BLaER1 (cell line): ENCODE results near the gene MAP3K8.

Source experiments
- H3K27ac ChIP-seq: shearing (Covaris generic); formaldehyde crosslinking; 2 replicates; pipeline ENCODE4 v1.8.1; 2022
- H3K27me3 ChIP-seq: shearing (Covaris generic); formaldehyde crosslinking; 2 replicates; pipeline ENCODE4 v1.8.1; 2022
- H3K36me3 ChIP-seq: shearing (Covaris generic); formaldehyde crosslinking; 2 replicates; pipeline ENCODE4 v1.8.1; 2022
- H3K4me1 ChIP-seq: shearing (Covaris generic); formaldehyde crosslinking; 2 replicates; pipeline ENCODE4 v1.8.1; 2022
- H3K4me2 ChIP-seq: shearing (Covaris generic); formaldehyde crosslinking; 2 replicates; pipeline ENCODE4 v1.8.1; 2022
- H3K4me3 ChIP-seq: shearing (Covaris generic); formaldehyde crosslinking; 2 replicates; pipeline ENCODE4 v1.8.1; 2022
- H3K9ac ChIP-seq: shearing (Covaris generic); formaldehyde crosslinking; 2 replicates; pipeline ENCODE4 v1.8.1; 2022
- H3K9me3 ChIP-seq: shearing (Covaris generic); formaldehyde crosslinking; 2 replicates; pipeline ENCODE4 v1.8.1; 2022
- H4K20me1 ChIP-seq: shearing (Covaris generic); formaldehyde crosslinking; 2 replicates; pipeline ENCODE4 v1.8.1; 2022
- Cebpa-rat ChIP-seq: shearing (Covaris generic); IDR thresholded peaks from 2 replicates; pipeline ENCODE4 v1.8.1; 2022

The MAP3K8 gene

DNA sequence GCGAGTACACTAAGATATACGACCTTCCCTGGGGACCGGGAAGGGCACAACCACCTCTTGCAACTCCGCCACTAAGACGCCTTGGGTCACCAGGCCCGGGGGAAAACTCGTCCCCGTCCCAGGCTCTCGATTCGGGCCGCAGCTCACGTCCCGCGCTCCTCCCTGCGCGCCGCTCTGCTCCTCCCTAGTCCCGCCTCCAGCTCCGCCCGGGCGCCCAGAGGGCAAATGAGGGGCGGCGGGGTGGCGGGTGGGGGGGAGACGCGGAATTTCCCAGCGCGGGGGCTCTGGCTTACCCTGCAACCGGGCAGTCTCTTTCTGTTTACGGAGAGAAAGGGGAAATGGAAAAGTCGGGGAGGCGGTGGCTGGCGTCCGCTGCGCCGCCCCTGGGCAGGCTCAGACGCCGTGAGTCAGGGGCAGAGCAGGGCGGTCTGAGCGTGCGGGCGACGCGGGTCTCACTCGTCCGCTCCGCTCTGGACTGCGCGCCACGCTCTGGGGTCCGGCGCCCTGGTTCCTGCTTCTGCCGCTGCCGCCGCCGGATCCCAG lies at the start of gene MAP3K8:
TSS of gene MAP3K8 (plus strand) at position 455 of the 543 bp plus-strand sequence. CDS start 4,755 bp downstream, outside the sequence.
- Histone ChIP-seq H3K4me1 (peaks cover 76% of the 10 kb centered on the region), H3K27me3 (no peaks in the 10 kb centered on the region), H4K20me1 (peaks cover 36% of the 10 kb centered on the region), H3K36me3 (peaks cover 5% of the 10 kb centered on the region), H3K27ac (peak within 1 kb of the TSS; percentile 92), H3K9ac (peak within 1 kb of the TSS; percentile 87), H3K4me3 (peak within 1 kb of the TSS; percentile 94), H3K9me3 (no peaks in the 10 kb centered on the region), H3K4me2 (peak within 1 kb of the TSS; percentile 90)
- no peak for TF ChIP-seq Cebpa-rat

DNA sequence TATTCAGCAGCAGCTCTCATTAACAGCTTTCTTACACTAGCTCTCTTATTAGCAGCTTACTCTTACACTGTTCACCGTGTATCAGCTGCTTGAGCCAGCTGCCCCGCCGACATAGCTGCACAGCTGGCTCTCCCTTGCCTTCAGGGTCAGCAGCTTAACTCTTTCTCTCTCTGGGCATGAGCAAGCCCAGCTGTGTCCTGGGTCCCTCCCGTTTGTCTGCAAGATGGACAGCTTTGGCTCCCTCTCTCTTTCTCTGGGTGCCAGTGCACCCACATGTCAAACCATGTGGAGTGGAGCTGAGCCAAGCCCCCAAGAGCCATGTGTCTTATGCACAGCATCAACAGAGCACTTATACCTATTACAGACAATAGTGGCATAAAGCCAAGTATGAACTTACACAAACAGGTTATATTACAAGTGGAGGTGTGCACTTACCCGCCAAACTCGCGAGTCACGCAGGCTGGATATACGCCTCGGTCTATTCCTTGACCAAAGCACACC lies 49.2 kb upstream of the MAP3K8 start:
- Histone ChIP-seq H3K9ac (no peak overlapping the region), H3K27ac (no peak overlapping the region), H3K9me3 (no peaks in the 10 kb centered on the region; the same call in 1 of the 2 replicates), H3K36me3 (no peaks in the 10 kb centered on the region), H3K4me2 (peak overlapping the region; percentile 37; the same call in 1 of the 2 replicates), H3K4me1 (peaks cover 45% of the 10 kb centered on the region), H3K27me3 (no peaks in the 10 kb centered on the region), H3K4me3 (no peak overlapping the region), H4K20me1 (no peaks in the 10 kb centered on the region)
- no peak for TF ChIP-seq Cebpa-rat

DNA sequence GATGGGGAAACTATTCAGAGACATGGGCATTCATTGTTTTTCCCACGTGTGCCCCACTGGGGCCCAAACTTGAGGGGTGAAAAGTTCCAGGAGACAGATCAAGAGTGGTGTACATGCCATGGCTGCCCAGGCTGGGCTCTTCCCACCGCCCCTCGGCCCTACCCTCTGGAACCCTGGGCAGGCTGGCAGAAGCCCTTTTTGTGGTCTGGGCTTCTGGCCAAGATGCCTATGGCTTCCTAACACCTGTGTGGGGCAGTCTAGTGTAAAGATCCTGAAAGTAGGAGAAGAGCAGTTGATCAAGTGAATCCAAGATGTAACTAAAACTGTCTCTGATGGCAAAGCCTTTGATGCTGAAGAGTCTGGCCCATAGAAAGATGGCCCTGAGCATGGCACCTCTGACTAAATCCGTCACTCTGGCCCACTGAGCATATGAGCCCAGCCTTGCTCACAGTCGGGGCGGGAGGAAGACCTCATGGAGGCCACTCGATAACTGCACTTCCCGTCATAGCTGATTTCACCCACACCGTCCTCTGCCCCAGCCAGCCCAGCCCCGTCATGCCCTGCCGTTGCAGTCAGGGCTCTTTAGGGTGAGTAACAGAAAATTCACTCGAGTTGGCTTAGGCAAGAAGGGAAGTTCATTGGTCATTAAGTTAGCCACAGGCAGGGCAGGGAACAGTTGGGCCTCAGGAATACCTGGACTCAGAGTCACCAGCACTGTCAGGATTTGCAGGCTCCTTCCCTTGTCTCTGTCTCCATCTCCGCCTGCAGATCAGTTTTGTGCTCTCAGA lies 47.0 kb upstream of the MAP3K8 start:
- Histone ChIP-seq H3K9me3 (no peaks in the 10 kb centered on the region; the same call in 1 of the 2 replicates), H3K27me3 (no peaks in the 10 kb centered on the region), H3K27ac (no peak overlapping the region), H3K4me3 (no peak overlapping the region), H4K20me1 (no peaks in the 10 kb centered on the region), H3K4me1 (peaks cover 52% of the 10 kb centered on the region), H3K9ac (no peak overlapping the region), H3K36me3 (no peaks in the 10 kb centered on the region), H3K4me2 (peak overlapping the region; percentile 46)
- no peak for TF ChIP-seq Cebpa-rat

DNA sequence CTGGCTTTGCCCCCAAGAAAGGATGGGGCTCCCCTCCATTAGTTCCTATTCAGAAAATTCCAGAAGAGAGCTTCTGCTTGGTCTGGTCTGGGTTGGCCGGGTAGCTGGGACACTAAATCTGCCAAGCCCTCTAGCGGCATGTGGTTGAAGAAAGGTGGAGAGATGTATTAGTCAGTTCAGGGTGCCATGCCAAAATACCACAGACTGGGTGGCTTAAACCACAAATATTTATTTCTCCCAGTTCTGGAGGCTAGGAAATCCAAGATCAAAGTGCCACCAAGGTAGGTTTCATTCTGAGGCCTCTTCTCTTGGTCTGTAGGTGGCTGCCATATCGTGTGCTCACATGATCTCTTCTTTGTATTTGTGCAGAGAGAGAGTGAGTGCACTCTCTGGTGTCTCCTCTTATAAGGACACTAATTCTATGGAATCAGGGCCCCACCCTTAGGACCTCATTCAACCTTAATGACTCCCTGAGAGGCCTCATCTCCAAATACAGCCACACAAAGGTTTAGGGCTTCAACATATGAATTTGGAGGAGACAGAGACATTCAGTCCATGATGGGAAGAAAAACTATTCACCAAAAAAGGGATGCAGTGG lies 46.2 kb upstream of the MAP3K8 start:
- no peaks in the 10 kb centered on the region for H3K36me3 ChIP-seq
- H3K9me3 ChIP-seq = no peaks in the 10 kb centered on the region; the same call in 1 of the 2 replicates
- H3K27ac ChIP-seq = no peak overlapping the region
- no peak overlapping the region for H3K9ac ChIP-seq
- no peaks in the 10 kb centered on the region for H4K20me1 ChIP-seq
- TF ChIP-seq Cebpa-rat = no peak
- H3K4me1 ChIP-seq = peaks cover 52% of the 10 kb centered on the region
- H3K4me2 ChIP-seq = peak overlapping the region; percentile 46; the same call in 1 of the 2 replicates
- H3K4me3 ChIP-seq = no peak overlapping the region
- H3K27me3 ChIP-seq = no peaks in the 10 kb centered on the region

DNA sequence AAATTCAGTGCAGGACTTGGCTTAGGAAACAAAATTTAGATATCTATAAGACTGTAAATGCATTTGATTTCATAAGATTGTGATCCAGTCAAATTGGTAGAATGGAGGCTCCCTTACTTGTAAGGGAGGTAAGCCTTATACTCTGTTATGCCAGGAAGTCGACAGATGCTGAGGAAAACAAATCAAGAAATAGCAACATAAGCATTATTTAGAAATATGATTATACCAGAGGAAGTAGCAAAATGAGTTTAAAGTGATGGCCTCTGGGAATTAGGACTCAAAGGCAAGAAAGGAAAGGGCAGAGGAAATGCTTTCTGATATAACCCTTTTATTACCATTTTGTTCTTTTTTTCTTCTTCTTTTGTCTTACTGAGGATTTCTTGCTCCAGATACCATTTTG lies 44.4 kb upstream of the MAP3K8 start:
- no peak overlapping the region for H3K9ac ChIP-seq
- H3K36me3 ChIP-seq = no peaks in the 10 kb centered on the region
- H3K4me2 ChIP-seq = peak overlapping the region; percentile 58
- H3K4me3 ChIP-seq = no peak overlapping the region
- H3K4me1 ChIP-seq = peaks cover 40% of the 10 kb centered on the region
- H3K9me3 ChIP-seq = no peaks in the 10 kb centered on the region; the same call in 1 of the 2 replicates
- no peaks in the 10 kb centered on the region for H4K20me1 ChIP-seq
- TF ChIP-seq Cebpa-rat = no peak
- H3K27ac ChIP-seq = no peak overlapping the region
- H3K27me3 ChIP-seq = no peaks in the 10 kb centered on the region

DNA sequence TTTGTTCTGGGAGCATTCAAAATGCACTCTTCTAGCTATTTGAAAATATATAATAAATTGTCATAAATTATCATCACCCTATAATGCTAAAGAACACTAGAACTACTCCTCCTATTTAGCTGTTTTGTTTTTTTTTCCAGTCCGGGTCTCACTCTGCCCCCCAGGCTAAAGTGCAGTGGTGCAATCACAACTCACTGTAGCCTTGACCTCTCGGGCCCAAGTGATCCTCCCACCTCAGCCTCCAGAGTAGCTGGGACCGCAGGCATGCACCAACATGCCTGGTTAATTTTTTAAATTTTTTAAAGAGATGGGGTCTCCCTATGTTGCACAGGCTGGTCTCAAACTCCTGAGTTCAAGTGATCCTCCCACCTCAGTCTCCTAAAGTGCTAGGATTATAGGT lies 43.8 kb upstream of the MAP3K8 start:
- Histone ChIP-seq H3K4me2 (peak overlapping the region; percentile 58; the same call in 1 of the 2 replicates), H3K4me1 (peaks cover 33% of the 10 kb centered on the region), H3K4me3 (no peak overlapping the region), H3K27ac (no peak overlapping the region), H3K9me3 (no peaks in the 10 kb centered on the region; the same call in 1 of the 2 replicates), H4K20me1 (no peaks in the 10 kb centered on the region), H3K27me3 (no peaks in the 10 kb centered on the region), H3K9ac (no peak overlapping the region), H3K36me3 (no peaks in the 10 kb centered on the region)
- TF ChIP-seq Cebpa-rat = no peak

DNA sequence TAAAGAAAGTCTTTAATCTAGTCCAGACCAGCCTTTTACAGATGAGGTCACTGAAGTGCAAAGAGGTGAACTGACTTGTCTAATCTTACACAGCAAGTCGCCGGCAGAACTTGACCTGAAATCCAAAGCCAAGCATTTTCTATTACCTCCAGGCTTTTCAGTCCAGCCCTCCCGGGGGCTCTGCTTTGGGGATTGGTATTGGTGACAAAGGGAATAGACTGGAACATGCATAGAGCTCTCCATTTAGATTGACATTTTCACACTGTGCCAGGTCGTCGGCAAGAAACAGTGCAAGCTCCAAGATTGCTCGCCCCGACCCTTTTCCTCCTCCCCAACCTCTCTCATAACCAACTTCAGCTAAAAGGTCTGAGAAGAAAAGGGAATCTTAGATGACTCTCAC lies 42.7 kb upstream of the MAP3K8 start:
- Histone ChIP-seq H3K27me3 (no peaks in the 10 kb centered on the region), H3K4me2 (no peak overlapping the region), H3K4me1 (peaks cover 33% of the 10 kb centered on the region), H3K4me3 (no peak overlapping the region), H3K9ac (no peak overlapping the region), H3K27ac (no peak overlapping the region), H3K9me3 (no peaks in the 10 kb centered on the region; the same call in 1 of the 2 replicates), H4K20me1 (no peaks in the 10 kb centered on the region), H3K36me3 (no peaks in the 10 kb centered on the region)
- no peak for TF ChIP-seq Cebpa-rat

DNA sequence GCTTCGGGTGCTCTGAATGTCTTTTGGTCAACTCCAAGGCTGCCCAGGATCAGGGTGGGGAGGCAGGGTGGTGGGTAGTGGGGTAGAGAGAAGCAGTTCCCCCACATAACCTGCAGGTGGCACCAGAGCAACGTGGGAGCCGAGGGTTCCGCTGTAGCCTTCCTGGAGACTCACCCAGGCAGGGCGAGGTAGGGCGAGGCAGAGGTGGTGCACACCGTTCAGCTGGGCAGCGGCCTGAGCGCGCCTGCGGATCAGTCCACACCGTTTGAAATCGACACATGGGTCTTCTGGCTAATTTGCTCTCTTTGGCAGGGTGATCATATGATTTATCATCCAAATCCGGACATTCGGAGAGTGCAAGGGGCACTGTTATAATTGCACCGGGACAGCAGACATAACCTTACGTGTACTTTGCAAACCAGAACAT lies 41.4 kb upstream of the MAP3K8 start:
- H3K4me3 ChIP-seq = no peak overlapping the region
- no peaks in the 10 kb centered on the region for H4K20me1 ChIP-seq
- H3K27me3 ChIP-seq = no peaks in the 10 kb centered on the region
- no peak overlapping the region for H3K27ac ChIP-seq
- TF ChIP-seq Cebpa-rat = no peak
- no peak overlapping the region for H3K9ac ChIP-seq
- H3K36me3 ChIP-seq = no peaks in the 10 kb centered on the region
- no peaks in the 10 kb centered on the region; the same call in 1 of the 2 replicates for H3K9me3 ChIP-seq
- peak overlapping the region; percentile 48; the same call in 1 of the 2 replicates for H3K4me2 ChIP-seq
- peaks cover 21% of the 10 kb centered on the region for H3K4me1 ChIP-seq

DNA sequence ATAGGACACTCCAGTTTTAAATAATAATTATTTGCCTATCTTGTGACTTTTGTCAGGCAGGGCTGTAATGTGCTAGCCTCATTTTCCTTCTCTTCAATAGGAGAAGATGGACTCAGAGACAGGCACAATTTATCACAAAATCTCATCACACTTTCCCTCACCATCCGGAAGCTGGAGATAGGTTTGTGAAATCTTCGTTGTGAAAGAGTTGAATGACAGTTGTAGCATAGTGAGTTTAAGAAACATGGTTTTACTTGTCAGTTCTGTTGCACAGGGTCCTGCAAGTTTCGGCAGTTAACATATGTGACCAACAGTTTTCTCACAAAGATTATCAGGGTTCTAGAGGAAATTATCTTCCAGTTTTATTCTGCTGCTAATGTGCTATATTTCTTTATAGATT lies 37.7 kb upstream of the MAP3K8 start:
- Histone ChIP-seq H3K4me2 (no peak overlapping the region), H3K4me3 (no peak overlapping the region), H3K4me1 (no peaks in the 10 kb centered on the region; the same call in 1 of the 2 replicates), H3K9me3 (no peaks in the 10 kb centered on the region), H3K9ac (no peak overlapping the region), H4K20me1 (no peaks in the 10 kb centered on the region), H3K27me3 (no peaks in the 10 kb centered on the region), H3K36me3 (no peaks in the 10 kb centered on the region), H3K27ac (no peak overlapping the region)
- no peak for TF ChIP-seq Cebpa-rat
